Breast epithelium (tissue), 4 donors: ENCODE data around the gene ACCSL. TPM values are rescaled to one million over a fixed set of nuclear protein-coding genes. Genes with fewer than 3 reads are reported as not detected.
A peak's percentile ranks its signal among the peaks of the same experiment; 100 is the strongest.

Source experiments
- DNase-seq, 2 donors: peaks; one replicate each; pipeline ENCODE4 v3.0.0-alpha.2; 2019; ENCODE audit warnings: low spot score in 2 of 2
- H3K27ac ChIP-seq, 2 donors: fragments of 200-600 bp; sonication (generic) in 1 of 2; one replicate each; pipeline ENCODE4 v1.5.1; 2016 to 2019; ENCODE audit warnings: mild to moderate bottlenecking in 1 of 2
- H3K27me3 ChIP-seq, 2 donors: fragments of 200-600 bp; sonication (generic) in 1 of 2; one replicate each; pipeline versions ENCODE4 v1.5.1 to v1.6.0; 2017 to 2019; ENCODE audit warnings: control low read depth in 1 of 2, mild to moderate bottlenecking in 1 of 2
- H3K36me3 ChIP-seq: fragments of 200-600 bp; one replicate; pipeline ENCODE4 v1.5.1; 2019
- H3K4me1 ChIP-seq, 2 donors: fragments of 200-600 bp; sonication (generic); one replicate each; pipeline ENCODE4 v1.5.1; 2016 to 2019; ENCODE audit warnings: control low read depth in 1 of 2
- H3K4me3 ChIP-seq, 3 donors: fragments of 200-600 bp; sonication (generic); 1 replicate in 2 of 3; 2 replicates in 1 of 3; pipeline ENCODE4 v1.5.1; 2016 to 2019; ENCODE audit warnings: mild to moderate bottlenecking in 3 of 3, moderate library complexity in 2 of 3
- H3K9me3 ChIP-seq, 2 donors: fragments of 200-600 bp; sonication (generic) in 1 of 2; one replicate each; pipeline ENCODE4 v1.5.1; 2016 to 2019; ENCODE audit warnings: control low read depth in 1 of 2
- POLR2A ChIP-seq: fragments of 450-650 bp; IDR thresholded peaks from one replicate; pipeline ENCODE4 v1.6.1; 2016; ENCODE audit warnings: antibody characterized with exemption, mild to moderate bottlenecking, moderate library complexity
- POLR2AphosphoS5 ChIP-seq, 3 donors: sonication (generic); formaldehyde crosslinking; IDR thresholded peaks; one replicate each; pipeline ENCODE4 v1.6.1; 2017; ENCODE audit warnings: antibody characterized with exemption in 3 of 3
- intact Hi-C: fragments of 100-400 bp; cut with DNase I; formaldehyde crosslinking; loops from one replicate; pipeline ENCODE4 v1.15.1; 2023; ENCODE audit warnings: low total_unique reads
- total RNA-seq, 3 donors: library from RNA; depleted of rRNA; stranded (reverse); fragments of >200 nt; gene quantifications; one replicate each; pipeline ENCODE4 v1.1.0, GENCODE V29; 2016
- TF ChIP-seq, protein P1 (sequence below), 3 donors: fragments of 450-650 bp; IDR thresholded peaks; one replicate each; pipeline ENCODE4 v1.5.1; 2016 to 2017; ENCODE audit warnings: antibody characterized with exemption in 3 of 3, mild to moderate bottlenecking in 3 of 3, moderate library complexity in 3 of 3

The ACCSL gene
- total RNA-seq, 3 donors from 2014 or later = not detected

DNA sequence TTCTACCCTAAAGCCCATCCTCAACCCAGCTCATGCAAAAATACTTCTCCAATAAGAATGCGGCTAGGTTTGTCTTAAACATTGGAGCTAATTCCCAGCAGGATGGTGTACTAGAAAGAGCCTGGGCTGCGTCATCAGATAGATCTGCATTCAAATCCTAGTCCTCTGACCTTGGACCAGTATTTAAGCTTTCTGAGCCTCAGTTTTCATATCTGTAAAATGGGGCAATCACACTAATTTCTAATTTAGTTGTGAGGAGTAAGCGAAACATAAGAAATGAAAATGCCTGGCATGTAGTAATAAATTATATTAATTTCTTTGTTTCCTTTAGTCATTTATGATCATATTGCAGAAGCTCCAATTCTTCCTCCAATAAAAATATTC lies 32.2 kb upstream of the ACCSL start:
- Histone ChIP-seq H3K4me3 (no peak overlapping the region), H3K27me3 (no peaks in the 10 kb centered on the region), H3K4me1 (no peaks in the 10 kb centered on the region), H3K36me3 (no peaks in the 10 kb centered on the region), H3K9me3 (no peaks in the 10 kb centered on the region), H3K27ac (no peak overlapping the region)
- intact Hi-C loops = no loop called here
- TF ChIP-seq POLR2AphosphoS5 (IDR thresholded peaks at IDR 0.05) = no peak
- TF ChIP-seq, protein P1, sequence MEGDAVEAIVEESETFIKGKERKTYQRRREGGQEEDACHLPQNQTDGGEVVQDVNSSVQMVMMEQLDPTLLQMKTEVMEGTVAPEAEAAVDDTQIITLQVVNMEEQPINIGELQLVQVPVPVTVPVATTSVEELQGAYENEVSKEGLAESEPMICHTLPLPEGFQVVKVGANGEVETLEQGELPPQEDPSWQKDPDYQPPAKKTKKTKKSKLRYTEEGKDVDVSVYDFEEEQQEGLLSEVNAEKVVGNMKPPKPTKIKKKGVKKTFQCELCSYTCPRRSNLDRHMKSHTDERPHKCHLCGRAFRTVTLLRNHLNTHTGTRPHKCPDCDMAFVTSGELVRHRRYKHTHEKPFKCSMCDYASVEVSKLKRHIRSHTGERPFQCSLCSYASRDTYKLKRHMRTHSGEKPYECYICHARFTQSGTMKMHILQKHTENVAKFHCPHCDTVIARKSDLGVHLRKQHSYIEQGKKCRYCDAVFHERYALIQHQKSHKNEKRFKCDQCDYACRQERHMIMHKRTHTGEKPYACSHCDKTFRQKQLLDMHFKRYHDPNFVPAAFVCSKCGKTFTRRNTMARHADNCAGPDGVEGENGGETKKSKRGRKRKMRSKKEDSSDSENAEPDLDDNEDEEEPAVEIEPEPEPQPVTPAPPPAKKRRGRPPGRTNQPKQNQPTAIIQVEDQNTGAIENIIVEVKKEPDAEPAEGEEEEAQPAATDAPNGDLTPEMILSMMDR (IDR thresholded peaks at IDR 0.05) = no peak
- TF ChIP-seq POLR2A = no peak
- DNase-seq = no peak

DNA sequence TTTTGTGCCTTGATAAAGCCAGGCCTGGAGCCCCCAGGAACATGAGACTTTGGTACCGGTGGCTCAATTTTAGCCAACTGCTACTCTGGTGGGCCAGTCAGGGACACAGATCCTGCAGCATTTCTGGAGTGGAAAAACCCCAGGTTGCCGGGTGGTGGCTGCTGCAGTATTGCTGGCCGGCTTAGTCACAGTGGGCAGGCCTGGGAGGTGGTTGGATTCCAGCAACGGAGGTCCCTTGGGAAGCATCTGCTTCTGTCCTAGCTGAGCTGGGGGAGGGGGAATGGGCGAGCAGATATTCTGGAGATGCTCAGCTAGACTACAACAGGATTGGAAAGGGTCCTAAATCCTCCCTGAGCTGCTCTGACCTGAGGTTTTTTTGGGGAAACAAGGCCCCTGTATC lies 31.6 kb upstream of the ACCSL start:
- Histone ChIP-seq H3K4me3 (no peak overlapping the region), H3K9me3 (no peaks in the 10 kb centered on the region), H3K27me3 (no peaks in the 10 kb centered on the region), H3K27ac (no peak overlapping the region), H3K36me3 (no peaks in the 10 kb centered on the region), H3K4me1 (no peaks in the 10 kb centered on the region)
- TF ChIP-seq, protein P1 (IDR thresholded peaks at IDR 0.05) = no peak
- TF ChIP-seq POLR2AphosphoS5 (IDR thresholded peaks at IDR 0.05) (no peak), POLR2A (no peak)
- no peak for DNase-seq
- intact Hi-C loops = no loop called here

DNA sequence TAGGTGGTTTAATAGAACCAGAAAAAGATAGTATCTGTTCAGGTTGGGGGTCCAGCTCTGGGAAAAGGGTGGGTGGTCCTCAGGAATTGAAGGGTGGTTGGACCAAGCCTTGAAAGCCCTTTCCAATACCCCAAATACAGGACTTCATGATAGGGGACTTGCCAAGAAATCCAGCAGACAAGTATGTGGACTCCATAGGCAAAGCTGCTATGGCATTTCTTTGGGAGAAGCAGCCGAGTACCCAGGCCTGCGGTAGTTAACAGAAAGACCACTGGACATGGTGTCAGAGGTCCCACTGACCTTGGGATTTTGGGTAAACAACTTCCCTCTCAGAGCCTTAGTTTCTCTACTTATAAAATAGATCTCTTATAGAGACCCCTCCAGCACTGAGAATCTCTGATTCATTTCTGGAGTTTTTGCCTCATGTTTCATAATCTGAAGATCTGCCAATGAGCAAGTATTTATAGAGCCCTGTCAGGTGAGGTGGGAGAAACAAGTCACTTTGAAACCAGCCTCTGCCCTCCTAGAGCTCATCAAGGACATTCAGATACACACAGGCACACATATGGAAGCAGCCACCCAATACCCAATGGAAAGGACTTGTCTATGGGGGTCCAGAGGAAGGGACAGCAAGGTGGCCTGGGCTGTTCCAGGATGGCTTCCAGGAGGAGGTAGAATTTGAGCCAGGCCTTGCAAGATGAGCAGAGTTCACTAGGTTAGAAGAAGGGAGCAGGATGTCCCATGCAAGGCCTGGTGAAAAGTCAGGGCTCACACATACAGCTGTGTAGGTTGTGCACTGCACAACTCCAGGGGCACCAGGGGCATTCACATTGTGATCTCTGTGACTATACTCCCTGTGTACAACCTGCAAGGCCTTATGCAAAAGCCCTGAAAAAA lies 31.0 kb upstream of the ACCSL start:
- DNase-seq = no peak
- Histone ChIP-seq H3K4me1 (no peaks in the 10 kb centered on the region), H3K4me3 (no peak overlapping the region), H3K27me3 (no peaks in the 10 kb centered on the region), H3K27ac (no peak overlapping the region), H3K9me3 (peaks cover 0 to 2% of the 10 kb centered on the region in 2 donors), H3K36me3 (no peaks in the 10 kb centered on the region)
- intact Hi-C loops = no loop called here
- no peak for TF ChIP-seq POLR2AphosphoS5 (IDR thresholded peaks at IDR 0.05)
- no peak for TF ChIP-seq POLR2A
- TF ChIP-seq, protein P1 (IDR thresholded peaks at IDR 0.05) = no peak

DNA sequence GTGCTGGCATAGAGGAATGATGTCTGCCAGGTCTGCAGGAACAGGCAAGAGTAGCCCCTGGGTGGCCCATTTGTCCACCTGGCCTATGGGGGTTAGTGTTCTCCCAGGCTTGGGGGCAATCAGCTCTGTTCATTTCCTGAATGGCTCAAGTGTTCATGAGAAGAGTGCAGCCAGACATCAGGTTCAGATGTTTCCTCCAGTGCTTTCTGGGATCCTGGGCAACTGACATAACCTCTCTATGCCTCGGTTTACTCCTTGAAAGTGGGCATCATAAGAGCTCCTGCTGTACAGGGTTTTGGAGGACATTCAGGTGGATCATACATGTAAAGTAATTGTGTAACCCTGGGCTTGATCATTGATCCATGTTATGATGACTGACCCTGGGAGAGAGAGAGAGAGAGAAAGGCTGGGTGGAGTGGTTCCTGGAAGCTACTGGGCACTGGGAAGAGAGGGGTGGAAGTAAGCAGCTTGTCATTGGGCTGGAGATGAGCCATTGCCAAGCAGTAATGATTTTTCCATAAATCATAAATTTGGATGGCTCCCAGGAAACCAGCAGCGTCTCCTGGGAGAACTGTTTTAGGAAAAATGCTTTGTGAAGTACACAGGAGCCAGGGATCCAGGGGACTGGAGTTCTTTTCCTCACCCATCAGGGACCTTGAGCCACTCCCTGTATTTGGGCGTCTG lies 30.2 kb upstream of the ACCSL start:
- no peaks in the 10 kb centered on the region for H3K36me3 ChIP-seq
- peaks cover 0 to 9% of the 10 kb centered on the region in 2 donors for H3K9me3 ChIP-seq
- H3K4me3 ChIP-seq = no peak overlapping the region
- TF ChIP-seq POLR2AphosphoS5 (IDR thresholded peaks at IDR 0.05) = no peak
- TF ChIP-seq, protein P1 (IDR thresholded peaks at IDR 0.05) = no peak
- no peak for DNase-seq
- H3K27ac ChIP-seq = peak overlapping the region in 1 of 2 donors; percentile 61
- intact Hi-C loops = no loop called here
- no peaks in the 10 kb centered on the region for H3K4me1 ChIP-seq
- H3K27me3 ChIP-seq = no peaks in the 10 kb centered on the region

DNA sequence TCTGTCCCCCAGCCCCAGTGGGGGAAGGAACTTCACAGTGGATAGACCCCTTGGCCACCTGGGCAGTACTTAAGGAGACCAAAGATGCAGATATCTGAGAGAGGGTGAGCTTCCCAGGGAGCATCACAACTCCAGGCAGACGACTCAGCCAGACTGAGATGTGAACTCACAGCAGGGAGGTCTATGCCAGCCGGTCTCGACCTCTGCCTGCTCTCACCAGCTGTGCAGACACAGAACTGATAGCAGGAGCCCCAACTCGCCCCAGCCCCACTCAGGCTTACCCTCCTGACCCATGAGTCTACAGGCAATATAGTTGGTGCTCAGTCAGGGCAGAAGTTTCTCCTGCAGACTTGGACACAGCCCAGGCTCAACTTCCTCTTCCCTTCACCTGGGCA lies 29.7 kb upstream of the ACCSL start:
- no peaks in the 10 kb centered on the region for H3K36me3 ChIP-seq
- H3K27ac ChIP-seq = peak overlapping the region in 1 of 2 donors; percentile 61
- H3K27me3 ChIP-seq = no peaks in the 10 kb centered on the region
- DNase-seq = no peak
- intact Hi-C loops = no loop called here
- no peaks in the 10 kb centered on the region for H3K4me1 ChIP-seq
- TF ChIP-seq, protein P1 (IDR thresholded peaks at IDR 0.05) = no peak
- TF ChIP-seq POLR2A = no peak
- no peak for TF ChIP-seq POLR2AphosphoS5 (IDR thresholded peaks at IDR 0.05)
- peaks cover 0 to 11% of the 10 kb centered on the region in 2 donors for H3K9me3 ChIP-seq
- H3K4me3 ChIP-seq = no peak overlapping the region
